SW480 (cell line): Measurements from ENCODE around the gene RIC8B.
"Not testable (repeated sequence)": the region's sequence is repeated elsewhere in the genome, so short reads cannot be mapped to it uniquely, and the experiment has no call there.

Source experiments
- DNase-seq: peaks from one replicate; pipeline ENCODE4 v3.0.0-alpha.2; 2016; ENCODE audit warnings: low spot score

RIC8B gene

GRCh38 chr12:106903241-106903945 is 128.9 kb downstream of the RIC8B start:
- peak; percentile 54 for DNase-seq

GRCh38 chr12:106906715-106907114 is 132.2 kb downstream of the RIC8B start:
- no peak for DNase-seq

DNA sequence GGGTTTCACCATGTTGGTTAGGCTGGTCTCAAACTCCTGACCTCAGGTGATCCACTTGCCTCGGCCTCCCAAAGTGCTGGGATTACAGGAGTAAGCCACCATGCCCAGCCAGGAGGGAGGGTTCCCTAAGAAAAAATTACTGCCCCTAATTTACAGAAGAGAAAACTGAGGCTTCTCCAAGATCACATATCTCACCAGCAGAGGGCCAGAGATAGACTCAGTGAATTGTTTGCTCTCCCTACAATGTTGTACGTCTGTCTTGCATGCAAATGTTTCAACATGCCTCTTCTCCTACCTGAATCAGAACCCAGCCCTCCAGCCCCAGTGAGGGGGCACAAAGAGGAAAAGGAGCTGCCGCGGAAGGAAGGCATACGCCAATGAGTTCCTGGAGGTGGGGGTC is 132.9 kb downstream of the RIC8B start:
- no peak for DNase-seq

- no peak for DNase-seq
Observed at GRCh38 chr12:106907846-106908245, 133.4 kb downstream of the RIC8B start.

GRCh38 chr12:106908561-106908960 is 134.1 kb downstream of the RIC8B start:
- no peak for DNase-seq

DNA sequence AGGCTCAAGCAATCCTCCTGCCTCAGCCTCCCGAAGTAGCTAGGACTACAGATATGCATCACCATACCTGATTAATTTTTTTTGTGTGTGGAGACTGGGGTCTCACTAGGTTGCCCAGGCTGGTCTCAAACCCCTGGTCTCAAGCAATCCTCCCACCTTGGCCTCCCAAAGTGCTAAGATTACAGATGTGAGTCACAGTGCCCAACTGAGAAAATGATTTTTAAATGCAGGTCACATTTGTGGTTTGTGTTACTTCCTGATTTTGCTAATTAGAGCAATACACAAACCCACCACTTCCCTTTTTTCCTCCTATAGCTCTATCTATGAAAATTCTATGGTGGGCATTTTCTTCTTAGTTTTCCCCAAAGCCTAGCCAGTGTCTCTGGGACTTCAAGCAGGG is 135.7 kb downstream of the RIC8B start:
- DNase-seq, result no peak

GRCh38 chr12:106911581-106911980 is 137.1 kb downstream of the RIC8B start:
- no peak for DNase-seq

GRCh38 chr12:106913456-106913855 is 139.0 kb downstream of the RIC8B start:
- no peak for DNase-seq

DNA sequence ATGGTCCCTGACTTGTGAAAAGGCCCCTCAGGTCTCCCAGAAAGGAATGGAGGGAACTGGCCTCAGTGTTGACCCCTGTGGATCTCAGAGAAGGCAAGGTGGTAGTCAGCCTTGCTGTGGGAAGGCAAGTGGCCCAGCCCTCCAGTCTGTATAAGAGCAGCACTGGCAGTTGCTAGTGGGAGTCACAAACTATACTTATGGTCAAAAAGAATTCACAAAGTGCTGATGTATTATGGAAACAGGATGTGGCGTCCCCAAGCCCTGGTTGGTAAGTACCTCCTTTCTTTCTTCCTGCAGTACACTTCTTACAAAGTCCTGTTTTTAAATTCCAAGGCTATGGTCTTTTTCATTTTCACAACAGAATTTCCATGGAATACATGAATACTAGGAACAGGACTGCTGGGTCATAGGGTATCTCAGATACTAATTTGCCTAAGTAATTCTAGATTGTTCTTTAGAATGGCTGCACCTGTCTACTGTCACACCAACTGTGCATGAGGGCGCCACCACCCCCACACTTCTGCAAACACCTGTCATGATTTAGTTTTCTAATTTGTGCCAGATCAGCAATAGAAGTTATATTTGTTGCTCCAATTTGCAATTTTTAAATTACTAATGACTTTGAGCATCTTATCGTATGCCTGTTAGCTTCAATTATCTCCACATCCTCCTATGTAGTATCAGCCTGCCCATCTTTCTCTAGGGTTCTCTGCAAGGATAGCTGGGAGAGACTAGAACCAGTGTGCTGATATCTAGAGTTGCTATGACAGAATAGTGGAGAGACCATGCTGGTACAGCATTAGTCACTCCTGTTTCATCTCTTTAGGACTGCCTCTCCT is 140.5 kb downstream of the RIC8B start:
- DNase-seq, result no peak

GRCh38 chr12:106915635-106916026 is 141.1 kb downstream of the RIC8B start:
- no peak for DNase-seq

DNA sequence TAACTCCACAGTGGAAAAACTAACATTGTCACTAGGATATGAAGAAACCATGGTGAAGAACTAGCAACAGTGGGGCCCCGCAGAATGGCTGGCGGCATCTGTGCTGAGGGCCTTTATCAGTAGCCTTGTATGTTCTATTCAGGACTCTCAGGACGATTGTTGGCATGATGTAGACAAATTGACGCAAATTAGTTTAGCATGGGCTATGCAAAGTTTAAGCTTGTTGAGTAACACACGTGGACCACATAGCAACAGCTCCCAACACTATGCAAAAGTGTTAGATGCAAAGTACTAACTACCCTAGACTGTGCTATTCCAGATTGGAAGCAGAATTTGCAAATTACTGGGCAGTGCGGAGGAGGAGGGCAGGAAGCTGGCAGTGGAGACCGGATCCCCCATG is 143.0 kb downstream of the RIC8B start:
- no peak for DNase-seq

- DNase-seq, result no peak
Observed at GRCh38 chr12:106918746-106919145, 144.3 kb downstream of the RIC8B start.

DNA sequence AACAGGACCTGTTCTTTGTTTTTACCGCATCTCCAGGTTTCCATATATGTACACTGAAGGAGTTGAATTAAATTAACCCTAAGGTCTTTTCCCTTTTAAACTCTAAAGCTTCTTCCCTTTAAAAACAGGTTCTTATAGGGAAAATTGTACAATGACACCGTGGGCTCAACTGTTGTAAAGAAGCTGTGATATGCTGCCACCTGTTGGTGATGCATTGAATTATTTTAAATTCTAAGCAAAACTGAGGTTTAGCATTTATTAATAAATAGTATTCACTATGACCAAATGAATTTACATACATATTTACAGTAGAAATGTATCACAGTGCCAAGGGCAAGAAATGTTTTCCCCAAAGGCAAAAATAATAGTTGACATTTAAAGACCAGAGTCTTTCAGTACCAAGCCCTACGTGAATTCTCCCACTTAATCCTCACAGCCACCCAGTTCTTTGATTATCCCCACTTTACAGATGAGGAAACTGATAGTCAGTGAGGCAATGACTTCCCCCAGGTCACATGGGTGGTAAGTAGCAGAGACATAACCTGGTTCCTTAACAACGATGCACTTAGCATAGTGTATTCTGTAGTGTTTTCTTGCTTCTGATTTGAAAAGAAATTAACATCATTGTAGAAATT is 145.5 kb downstream of the RIC8B start:
- DNase-seq, result peak; percentile 22

DNA sequence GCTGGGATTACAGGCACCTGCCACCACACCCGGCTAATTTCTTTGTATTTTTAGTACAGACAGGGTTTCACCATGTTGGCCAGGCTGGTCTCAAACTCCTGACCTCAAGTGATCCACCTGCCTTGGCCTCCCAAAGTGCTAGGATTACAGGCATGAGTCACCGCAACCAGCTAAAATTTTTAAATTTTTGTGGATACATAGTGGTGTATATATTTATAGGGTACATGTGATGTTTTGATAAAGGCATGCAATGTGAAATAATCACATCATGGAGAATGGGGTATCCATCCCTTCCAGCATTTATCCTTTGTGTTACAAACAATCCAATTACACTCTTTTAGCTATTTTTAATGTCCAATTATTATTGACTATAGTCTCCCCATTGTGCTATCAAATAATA is 147.5 kb downstream of the RIC8B start:
- DNase-seq, result not testable (repeated sequence)

- not testable (repeated sequence) for DNase-seq
Observed at GRCh38 chr12:106923594-106923993, 149.1 kb downstream of the RIC8B start.

DNA sequence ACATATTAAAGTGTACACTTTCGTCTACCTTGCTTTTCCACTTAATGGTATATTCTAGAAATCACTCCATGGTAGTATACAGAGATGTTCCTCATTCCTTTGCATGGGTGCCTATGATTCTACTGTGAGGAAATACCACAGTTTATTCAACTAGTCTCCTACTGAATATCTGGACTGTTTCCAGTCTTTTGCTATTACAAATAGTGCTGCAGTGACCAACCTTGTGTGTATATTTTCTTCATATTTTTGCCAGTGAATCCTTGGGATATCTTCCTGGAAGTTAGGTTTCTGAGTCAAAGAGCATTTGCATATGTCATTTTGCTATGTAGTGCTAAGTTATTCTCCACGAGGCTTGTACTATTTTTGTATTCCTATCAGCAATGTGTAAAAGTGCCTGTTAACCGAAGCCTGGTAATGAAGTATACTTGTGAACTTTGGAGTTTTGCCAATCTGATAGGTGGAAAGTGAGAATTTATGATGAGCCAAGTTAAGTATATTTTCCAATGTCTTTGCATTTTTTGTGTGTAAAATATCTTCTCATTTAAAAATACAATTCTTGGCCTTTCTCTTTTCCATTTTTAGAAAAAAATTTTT is 149.9 kb downstream of the RIC8B start:
- no peak for DNase-seq

- DNase-seq, result no peak
Observed at GRCh38 chr12:106926657-106927056, 152.2 kb downstream of the RIC8B start.

DNA sequence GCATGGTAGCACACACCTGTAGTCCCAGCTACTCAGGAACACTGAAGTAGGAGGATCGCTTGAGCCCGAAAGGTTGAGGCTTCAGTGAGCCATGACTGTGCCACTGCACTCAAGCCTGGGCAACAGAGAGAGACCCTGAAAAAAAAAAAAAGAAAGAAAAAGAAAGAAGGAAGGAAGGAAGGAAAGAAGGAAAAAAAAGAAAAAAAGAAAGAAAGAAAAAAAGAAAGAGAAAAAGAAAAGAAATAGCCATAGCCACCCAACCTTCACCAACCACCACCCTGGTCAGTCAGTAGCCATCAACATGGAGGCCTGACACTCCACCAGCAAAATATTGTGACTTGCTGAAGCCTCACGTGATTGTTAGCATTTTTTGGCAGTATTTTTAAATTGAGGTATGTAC is 159.8 kb downstream of the RIC8B start:
- DNase-seq, result no peak
